HG03520 (cell line): ENCODE data around the gene TMEM9B.

Source experiments
- ATAC-seq: cut with Tn5 transposase; IDR thresholded peaks from one replicate; pipeline ENCODE4 v1.9.1; 2021; ENCODE audit warnings: mild to moderate bottlenecking, moderate library complexity; ENCODE audit not compliant: unreplicated experiment

The TMEM9B gene

GRCh38 chr11:8930456-8931175, 33.6 kb downstream of the TMEM9B start:
- no peak for ATAC-seq

- ATAC-seq: no peak
Observed at GRCh38 chr11:8928981-8929615, 35.1 kb downstream of the TMEM9B start.

GRCh38 chr11:8928205-8928604, 36.0 kb downstream of the TMEM9B start:
- no peak for ATAC-seq

GRCh38 chr11:8927233-8927632, 37.0 kb downstream of the TMEM9B start:
- no peak for ATAC-seq

- no peak for ATAC-seq
Observed at GRCh38 chr11:8926236-8926635, 38.0 kb downstream of the TMEM9B start.

- no peak for ATAC-seq
Observed at GRCh38 chr11:8925711-8926110, 38.5 kb downstream of the TMEM9B start.

- ATAC-seq: no peak
Observed at GRCh38 chr11:8922691-8923090, 41.6 kb downstream of the TMEM9B start.

- no peak for ATAC-seq
Observed at GRCh38 chr11:8917157-8917825, 47.0 kb downstream of the TMEM9B start.

- no peak for ATAC-seq
Observed at GRCh38 chr11:8914661-8915018, 49.6 kb downstream of the TMEM9B start.

GRCh38 chr11:8913961-8914660, 50.1 kb downstream of the TMEM9B start:
- ATAC-seq: no peak

GRCh38 chr11:8911029-8911823, 53.0 kb downstream of the TMEM9B start, which contains the start of gene AKIP1:
TSS of gene AKIP1 (plus strand) at chr11:8911189. CDS start at chr11:8911450, 261 bp downstream.
- ATAC-seq: peak; percentile 66

- peak; percentile 15 for ATAC-seq
Observed at GRCh38 chr11:8910649-8911026, 53.6 kb downstream of the TMEM9B start.

- ATAC-seq: no peak
Observed at GRCh38 chr11:8908099-8908498, 56.1 kb downstream of the TMEM9B start.

- ATAC-seq: no peak
Observed at GRCh38 chr11:8907116-8907515, 57.1 kb downstream of the TMEM9B start.

- no peak for ATAC-seq
Observed at GRCh38 chr11:8905528-8906165, 58.6 kb downstream of the TMEM9B start.

GRCh38 chr11:8899119-8899753, 65.0 kb downstream of the TMEM9B start:
- ATAC-seq: no peak
